ENCODE measurements around the gene SPIRE1.
"Not testable (repeated sequence)": the region's sequence is repeated elsewhere in the genome, so short reads cannot be mapped to it uniquely, and the experiment has no call there.

Gene SPIRE1

DNA sequence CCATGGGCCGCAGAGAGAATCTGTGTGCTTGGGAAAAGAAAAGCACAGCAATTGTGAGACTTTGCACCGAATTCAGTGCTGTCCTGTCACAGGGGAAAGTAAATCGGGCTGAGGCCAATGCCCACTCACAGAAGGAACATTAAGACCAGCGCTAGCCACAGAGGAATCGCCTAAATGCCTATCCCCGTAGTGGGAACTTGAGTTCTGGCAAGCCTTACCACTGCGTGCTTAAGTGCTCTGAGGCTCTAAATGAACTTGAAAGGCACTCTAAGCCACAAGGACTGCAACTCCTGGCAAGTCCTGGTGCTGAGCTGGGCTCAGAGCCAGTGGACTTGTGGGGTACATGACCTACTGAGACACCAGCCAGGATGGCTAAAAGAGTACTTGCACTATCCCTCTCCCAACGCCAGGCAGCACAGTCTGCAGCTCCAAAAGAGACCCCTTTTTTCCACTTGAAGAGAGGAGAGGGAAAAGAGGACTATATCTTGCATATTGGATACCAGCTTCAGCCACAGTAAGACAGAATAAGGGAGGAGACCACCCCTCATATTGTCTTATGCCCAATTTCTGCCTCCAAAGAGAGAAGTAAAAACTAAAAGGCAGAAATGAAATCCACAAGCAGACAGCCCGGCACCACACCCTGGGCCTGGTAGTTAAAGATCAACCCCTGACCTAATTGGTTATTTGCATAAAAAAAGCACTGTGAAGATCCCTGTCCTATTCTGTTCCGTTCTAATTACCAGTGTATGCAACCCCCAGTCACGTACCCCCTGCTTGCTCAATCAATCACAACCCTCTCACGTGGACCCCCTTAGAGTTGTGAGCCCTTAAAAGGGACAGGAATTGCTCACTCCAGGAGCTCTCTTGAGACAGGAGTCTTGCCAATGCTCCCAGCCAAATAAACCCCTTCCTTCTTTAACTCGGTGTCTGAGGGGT lies 105.7 kb downstream of the SPIRE1 start:
- DNase-seq (ENCODE audit: low read depth) = peak; percentile 92
- in situ Hi-C loops (cut with HindIII; ENCODE audit: low sequenced_read_pairs); H3K4me3 ChIP-seq (ENCODE audit: low read depth, low read length): not testable (repeated sequence)
- TF ChIP-seq, protein P1, sequence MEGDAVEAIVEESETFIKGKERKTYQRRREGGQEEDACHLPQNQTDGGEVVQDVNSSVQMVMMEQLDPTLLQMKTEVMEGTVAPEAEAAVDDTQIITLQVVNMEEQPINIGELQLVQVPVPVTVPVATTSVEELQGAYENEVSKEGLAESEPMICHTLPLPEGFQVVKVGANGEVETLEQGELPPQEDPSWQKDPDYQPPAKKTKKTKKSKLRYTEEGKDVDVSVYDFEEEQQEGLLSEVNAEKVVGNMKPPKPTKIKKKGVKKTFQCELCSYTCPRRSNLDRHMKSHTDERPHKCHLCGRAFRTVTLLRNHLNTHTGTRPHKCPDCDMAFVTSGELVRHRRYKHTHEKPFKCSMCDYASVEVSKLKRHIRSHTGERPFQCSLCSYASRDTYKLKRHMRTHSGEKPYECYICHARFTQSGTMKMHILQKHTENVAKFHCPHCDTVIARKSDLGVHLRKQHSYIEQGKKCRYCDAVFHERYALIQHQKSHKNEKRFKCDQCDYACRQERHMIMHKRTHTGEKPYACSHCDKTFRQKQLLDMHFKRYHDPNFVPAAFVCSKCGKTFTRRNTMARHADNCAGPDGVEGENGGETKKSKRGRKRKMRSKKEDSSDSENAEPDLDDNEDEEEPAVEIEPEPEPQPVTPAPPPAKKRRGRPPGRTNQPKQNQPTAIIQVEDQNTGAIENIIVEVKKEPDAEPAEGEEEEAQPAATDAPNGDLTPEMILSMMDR (IDR thresholded peaks at IDR 0.05; ENCODE audit: low read depth, low read length, missing control alignments) = peak; percentile 34

- DNase-seq (ENCODE audit: low read depth); H3K4me3 ChIP-seq (ENCODE audit: low read depth, low read length); in situ Hi-C loops (cut with HindIII; ENCODE audit: low sequenced_read_pairs): not testable (repeated sequence)
Measured at GRCh38 chr18:12551466-12551865, 106.4 kb downstream of the SPIRE1 start.

DNA sequence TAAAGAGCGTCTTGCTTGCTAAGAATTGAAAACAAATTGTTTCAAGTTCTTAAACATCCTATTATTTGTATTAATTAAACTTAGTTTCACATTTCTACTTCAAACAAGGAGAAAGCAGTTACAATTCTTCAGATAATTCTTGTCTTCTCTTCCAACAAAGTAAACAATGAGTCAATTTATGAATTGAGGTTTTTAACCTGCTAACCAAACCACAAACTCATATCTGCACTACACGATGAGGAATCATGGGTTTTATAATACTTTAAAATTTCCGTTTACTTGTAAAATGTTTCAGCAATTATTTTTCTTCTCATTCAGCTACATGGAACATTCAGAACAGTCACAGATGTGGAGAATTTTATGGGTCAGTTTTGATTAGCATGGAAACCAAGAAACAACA lies 114.2 kb downstream of the SPIRE1 start:
- TF ChIP-seq, protein P1 (IDR thresholded peaks at IDR 0.05; ENCODE audit: low read depth, low read length, missing control alignments) = no peak
- DNase-seq (ENCODE audit: low read depth) = peak; percentile 8
- in situ Hi-C loops (cut with HindIII; ENCODE audit: low sequenced_read_pairs) = no loop called here
- H3K4me3 ChIP-seq (ENCODE audit: low read depth, low read length) = no peak overlapping the region

DNA sequence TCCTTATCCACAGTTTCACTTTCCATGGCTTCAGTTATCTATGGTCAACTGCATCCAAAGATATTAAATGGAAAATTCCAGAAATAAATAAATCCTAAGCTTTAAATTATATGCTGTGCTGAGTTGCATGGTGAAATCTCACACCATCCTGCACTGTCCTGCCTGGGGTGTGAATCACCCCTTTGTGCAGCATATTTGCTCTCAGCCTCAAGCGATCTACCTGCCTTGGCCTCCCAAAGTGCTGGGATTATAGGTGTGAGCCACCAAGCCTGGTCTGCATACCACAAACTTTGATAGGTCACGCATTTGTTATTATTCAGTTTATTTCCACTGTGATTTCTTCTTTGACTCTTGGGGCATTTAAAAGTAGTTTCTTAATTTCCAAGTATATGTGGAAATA lies 117.2 kb downstream of the SPIRE1 start:
- no peak for DNase-seq (ENCODE audit: low read depth)
- in situ Hi-C loops (cut with HindIII; ENCODE audit: low sequenced_read_pairs) = no loop called here
- TF ChIP-seq, protein P1 (IDR thresholded peaks at IDR 0.05; ENCODE audit: low read depth, low read length, missing control alignments) = no peak
- H3K4me3 ChIP-seq (ENCODE audit: low read depth, low read length) = no peak overlapping the region

DNA sequence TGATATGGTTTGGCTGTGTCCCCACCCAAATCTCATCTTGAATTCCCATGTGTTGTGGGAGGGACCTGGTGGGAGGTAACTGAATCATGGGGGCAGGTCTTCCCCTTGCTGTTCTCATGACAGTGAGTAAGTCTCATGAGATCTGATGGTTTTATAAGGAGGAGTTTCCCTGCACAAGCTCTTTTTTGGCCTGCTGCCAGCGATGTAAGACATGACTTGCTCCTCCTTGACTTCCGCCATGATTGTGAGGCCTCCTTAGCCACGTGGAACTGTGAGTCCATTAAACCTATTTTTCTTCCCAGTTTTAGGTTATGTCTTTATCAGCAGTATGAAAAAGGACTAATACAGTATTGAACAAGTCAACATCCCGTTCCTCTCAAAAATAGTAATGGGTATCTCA lies 118.7 kb downstream of the SPIRE1 start:
- H3K4me3 ChIP-seq (ENCODE audit: low read depth, low read length); in situ Hi-C loops (cut with HindIII; ENCODE audit: low sequenced_read_pairs); DNase-seq (ENCODE audit: low read depth): not testable (repeated sequence)

DNA sequence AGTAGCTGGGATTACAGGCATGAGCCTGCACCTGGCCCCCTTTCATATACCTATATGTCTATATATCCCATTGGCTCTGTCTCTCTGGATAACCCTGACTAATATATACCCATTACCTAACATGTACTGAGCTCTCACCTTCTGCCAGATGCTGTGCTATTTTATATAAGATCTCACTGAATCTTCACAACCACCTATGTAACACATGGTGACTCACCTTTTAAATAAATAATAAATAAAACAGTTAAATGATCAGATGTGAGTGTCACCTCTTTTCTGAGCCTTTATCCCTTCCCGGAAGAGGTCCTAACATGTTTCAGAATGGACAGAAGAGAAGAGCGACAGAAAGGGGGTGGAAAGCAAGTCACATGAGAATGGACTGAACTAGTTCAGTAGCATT lies 123.1 kb downstream of the SPIRE1 start:
- TF ChIP-seq, protein P1 (IDR thresholded peaks at IDR 0.05; ENCODE audit: low read depth, low read length, missing control alignments) = no peak

GRCh38 chr18:12532661-12533060 lies 125.2 kb downstream of the SPIRE1 start:
- TF ChIP-seq, protein P1 (IDR thresholded peaks at IDR 0.05; ENCODE audit: low read depth, low read length, missing control alignments) = no peak
- H3K4me3 ChIP-seq (ENCODE audit: low read depth, low read length) = no peak overlapping the region
- no peak for DNase-seq (ENCODE audit: low read depth)
- in situ Hi-C loops (cut with HindIII; ENCODE audit: low sequenced_read_pairs) = no loop called here

More for the DNA sequence above, 123.1 kb downstream of the SPIRE1 start:
- in situ Hi-C loops (cut with HindIII; ENCODE audit: low sequenced_read_pairs) = no loop called here
- no peak for DNase-seq (ENCODE audit: low read depth)
- H3K4me3 ChIP-seq (ENCODE audit: low read depth, low read length) = no peak overlapping the region
